Uterus (tissue), 4 donors: ENCODE data around the gene PLXNA4. TPM values are rescaled to one million over a fixed set of nuclear protein-coding genes. Genes with fewer than 3 reads are reported as not detected.

Experiments used
- DNase-seq, 2 donors: peaks; one replicate each; pipeline ENCODE4 v3.0.0-alpha.2; 2019 to 2020
- H3K27ac ChIP-seq, 2 donors: fragments of 200-600 bp; sonication (generic); 1 replicate in 1 of 2; 2 replicates in 1 of 2; pipeline ENCODE4 v1.5.1; 2016 to 2018
- H3K27me3 ChIP-seq, 2 donors: fragments of 200-600 bp; sonication (generic); one replicate each; pipeline ENCODE4 v1.5.1; 2018 to 2019; ENCODE audit warnings: control low read depth in 1 of 2
- H3K36me3 ChIP-seq, 2 donors: fragments of 200-600 bp; sonication (generic); one replicate each; pipeline ENCODE4 v1.5.1; 2019; ENCODE audit warnings: control low read depth in 1 of 2
- H3K4me1 ChIP-seq, 2 donors: fragments of 200-600 bp; sonication (generic); one replicate each; pipeline ENCODE4 v1.5.1; 2018 to 2019; ENCODE audit warnings: control low read depth in 1 of 2
- H3K4me3 ChIP-seq, 2 donors: fragments of 200-600 bp; sonication (generic); 1 replicate in 1 of 2; 2 replicates in 1 of 2; pipeline ENCODE4 v1.5.1; 2018 to 2019; ENCODE audit warnings: mild to moderate bottlenecking in 1 of 2
- H3K9me3 ChIP-seq, 2 donors: fragments of 200-600 bp; sonication (generic); one replicate each; pipeline ENCODE4 v1.5.1; 2019; ENCODE audit warnings: control low read depth in 1 of 2
- CTCF ChIP-seq, 4 experiments: fragments of 200-600 bp in 2 of 4; fragments of 450-650 bp in 2 of 4; sonication (generic) in 2 of 4; IDR thresholded peaks; one replicate each; pipeline ENCODE4 v1.5.1; 2016 to 2019; ENCODE audit warnings: antibody characterized with exemption in 4 of 4, mild to moderate bottlenecking in 2 of 4, moderate library complexity in 1 of 4
- POLR2A ChIP-seq, 2 donors: fragments of 450-650 bp; IDR thresholded peaks; one replicate each; pipeline ENCODE4 v1.6.1; 2016; ENCODE audit warnings: antibody characterized with exemption in 2 of 2, mild to moderate bottlenecking in 1 of 2, moderate library complexity in 1 of 2
- intact Hi-C: fragments of 100-400 bp; cut with DNase I; formaldehyde crosslinking; loops from one replicate; pipeline ENCODE4 v1.15.1; 2023; ENCODE audit warnings: low total_unique reads
- total RNA-seq, 4 donors: library from RNA; depleted of rRNA in 3 of 4; stranded (reverse); fragments of >200 nt in 3 of 4; gene quantifications; one replicate each; pipeline versions ENCODE4 v1.1.0 to v1.2.4, GENCODE V29; 2014 to 2023
- donor health status: DM: yes; HTN: yes; CAD: no.

Gene PLXNA4
- total RNA-seq, 4 donors from 2014 or later: 4.1 to 16.5 (median 7.7) TPM

- Histone ChIP-seq H3K27me3 (no peaks in the 10 kb centered on the region), H3K4me3 (no peak overlapping the region), H3K27ac (no peak overlapping the region), H3K9me3 (no peaks in the 10 kb centered on the region), H3K4me1 (no peaks in the 10 kb centered on the region), H3K36me3 (no peaks in the 10 kb centered on the region)
- intact Hi-C loops: no loop called here
- no peak for DNase-seq
- TF ChIP-seq POLR2A (IDR thresholded peaks at IDR 0.05) (no peak), CTCF (IDR thresholded peaks at IDR 0.05) (no peak)
These were observed 335.3 kb downstream of the PLXNA4 start for GRCh38 chr7:132240821-132241422.

DNA sequence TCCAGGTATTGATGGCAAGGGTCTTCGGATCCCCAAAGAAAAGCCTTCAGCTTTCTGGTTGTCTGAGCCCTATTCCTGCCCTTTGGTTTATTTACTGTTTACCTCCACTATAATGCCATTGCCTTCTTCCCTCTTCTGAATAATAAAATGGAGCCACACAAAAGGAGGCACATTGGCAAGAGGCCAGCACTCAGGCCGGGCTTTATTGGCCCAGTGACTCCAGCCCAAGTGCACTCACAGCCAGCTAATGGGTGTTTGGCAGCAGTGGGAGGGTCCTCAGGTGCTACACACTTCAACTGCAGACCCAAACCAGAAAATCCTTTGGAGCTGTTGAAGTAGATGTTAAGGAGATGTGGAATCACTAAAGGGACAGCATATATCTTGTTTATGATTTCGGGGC lies 336.0 kb downstream of the PLXNA4 start:
- no peaks in the 10 kb centered on the region for H3K4me1 ChIP-seq
- H3K27me3 ChIP-seq: no peaks in the 10 kb centered on the region
- no peak overlapping the region for H3K4me3 ChIP-seq
- DNase-seq: no peak
- no peak overlapping the region for H3K27ac ChIP-seq
- H3K9me3 ChIP-seq: no peaks in the 10 kb centered on the region
- TF ChIP-seq POLR2A (IDR thresholded peaks at IDR 0.05) (no peak), CTCF (IDR thresholded peaks at IDR 0.05) (no peak)
- H3K36me3 ChIP-seq: no peaks in the 10 kb centered on the region
- intact Hi-C loops: no loop called here

- DNase-seq: no peak
- no peaks in the 10 kb centered on the region for H3K4me1 ChIP-seq
- H3K9me3 ChIP-seq: no peaks in the 10 kb centered on the region
- H3K27me3 ChIP-seq: no peaks in the 10 kb centered on the region
- H3K27ac ChIP-seq: no peak overlapping the region
- TF ChIP-seq CTCF (IDR thresholded peaks at IDR 0.05) (no peak), POLR2A (IDR thresholded peaks at IDR 0.05) (no peak)
- H3K4me3 ChIP-seq: no peak overlapping the region
- intact Hi-C loops: no loop called here
- no peaks in the 10 kb centered on the region for H3K36me3 ChIP-seq
These were observed 336.8 kb downstream of the PLXNA4 start for GRCh38 chr7:132239422-132239994.

- Histone ChIP-seq H3K4me3 (no peak overlapping the region), H3K36me3 (no peaks in the 10 kb centered on the region), H3K27ac (no peak overlapping the region), H3K4me1 (no peaks in the 10 kb centered on the region), H3K27me3 (no peaks in the 10 kb centered on the region), H3K9me3 (no peaks in the 10 kb centered on the region)
- intact Hi-C loops: no loop called here
- no peak for DNase-seq
- TF ChIP-seq POLR2A (IDR thresholded peaks at IDR 0.05): no peak
- no peak for TF ChIP-seq CTCF (IDR thresholded peaks at IDR 0.05)
These were observed 341.6 kb downstream of the PLXNA4 start for GRCh38 chr7:132234711-132235110.

DNA sequence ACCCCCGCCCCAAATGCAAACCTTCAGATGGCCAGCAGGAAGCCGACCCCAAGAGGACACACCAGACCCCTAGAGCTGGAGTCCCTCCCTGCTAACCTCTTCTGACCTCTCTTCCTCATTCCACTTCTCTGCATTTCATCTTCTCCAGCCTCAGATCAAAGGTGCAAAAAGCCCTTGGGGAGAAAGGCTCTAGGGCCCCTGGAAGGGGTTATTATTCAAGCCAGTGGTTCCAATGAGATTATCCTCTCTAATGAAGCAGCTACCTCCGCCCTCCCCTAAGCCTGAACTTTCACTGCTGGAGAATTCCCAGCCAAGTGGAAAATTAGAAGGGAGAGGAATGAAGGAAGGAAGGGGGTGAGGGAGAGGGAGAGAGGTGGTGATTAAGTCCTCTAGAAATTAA lies 343.9 kb downstream of the PLXNA4 start:
- no peaks in the 10 kb centered on the region for H3K36me3 ChIP-seq
- H3K27me3 ChIP-seq: no peaks in the 10 kb centered on the region
- H3K27ac ChIP-seq: no peak overlapping the region
- H3K9me3 ChIP-seq: no peaks in the 10 kb centered on the region
- TF ChIP-seq POLR2A (IDR thresholded peaks at IDR 0.05) (no peak), CTCF (IDR thresholded peaks at IDR 0.05) (no peak)
- no peak overlapping the region for H3K4me3 ChIP-seq
- H3K4me1 ChIP-seq: no peaks in the 10 kb centered on the region
- intact Hi-C loops: no loop called here
- no peak for DNase-seq
